ENCODE measurements around the gene SNX8. TPM values are rescaled to one million over a fixed set of nuclear protein-coding genes. Genes with fewer than 3 reads are reported as not detected.

The SNX8 gene
- polyA plus RNA-seq, 2 of the 4 experiments (the other 2 are of a cell fraction), result 21.2 to 36.3 TPM

DNA sequence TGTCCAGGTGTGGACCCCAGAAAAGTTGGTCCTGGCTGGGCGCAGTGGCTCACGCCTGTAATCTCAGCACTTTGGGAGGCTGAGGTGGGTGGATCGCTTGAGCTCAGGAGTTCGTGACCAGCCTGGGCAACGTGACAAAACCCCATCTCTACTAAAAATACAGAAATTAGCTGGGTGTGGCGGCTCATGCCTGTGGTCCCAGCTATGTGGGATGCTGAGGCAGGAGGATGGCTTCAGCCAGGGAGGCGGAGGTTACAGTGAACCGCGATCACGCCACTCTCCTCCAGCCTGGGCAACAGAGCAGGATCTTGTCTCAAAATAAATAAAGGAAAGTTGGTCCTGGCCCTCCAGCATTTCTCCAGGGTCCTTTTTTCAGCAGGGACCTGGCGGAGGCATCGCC lies 70.8 kb downstream of the SNX8 start:
- CTCF ChIA-PET, result no interaction called here
- Histone ChIP-seq H3K27ac (peak overlapping the region in 1 of 2 experiments; percentile 98; a peak in 3 of 6 replicates), H3K4me1 (peaks cover 19% of the 10 kb centered on the region), H3K4me3 (no peak overlapping the region), H3K9me3 (no peaks in the 10 kb centered on the region), H3K4me2 (peak overlapping the region; percentile 93)
- ATAC-seq (no peak), FAIRE-seq (no peak), DNase-seq (ENCODE audit: low read depth in 1 of 2, low spot score in 1 of 2) (no peak)
- WGBS (ENCODE audit: missing lambda C conversion rate), result 86% methylated on average over 10 of the region's 12 CpGs
- POLR2A ChIA-PET, result no interaction called here
- no peak for TF ChIP-seq FOXS1 (CRISPR knock-in tag; IDR thresholded peaks at IDR 0.05)
- no peak for TF ChIP-seq RAD21 (conservative IDR thresholded peaks at IDR 0.05 in 1 of 2, IDR thresholded peaks at IDR 0.05 in 1 of 2)
- TF ChIP-seq HOXB5 (CRISPR knock-in tag; IDR thresholded peaks at IDR 0.05), result no peak
- TF ChIP-seq FOSB (CRISPR knock-in tag; IDR thresholded peaks at IDR 0.05), result no peak
- no peak for TF ChIP-seq CBX2 (IDR thresholded peaks at IDR 0.05; ENCODE audit: borderline replicate concordance, low read depth)
- no peak for TF ChIP-seq MAFK (IDR thresholded peaks at IDR 0.05; ENCODE audit: partially characterized antibody)
- TF ChIP-seq GATA3 (IDR thresholded peaks at IDR 0.05; ENCODE audit: borderline replicate concordance), result no peak
- TF ChIP-seq TFCP2L1 (CRISPR knock-in tag; IDR thresholded peaks at IDR 0.05), result no peak
- no peak for TF ChIP-seq JUN (IDR thresholded peaks at IDR 0.05)
- TF ChIP-seq CHD2 (IDR thresholded peaks at IDR 0.05; ENCODE audit: low read length, partially characterized antibody), result no peak
- TF ChIP-seq, protein P1, sequence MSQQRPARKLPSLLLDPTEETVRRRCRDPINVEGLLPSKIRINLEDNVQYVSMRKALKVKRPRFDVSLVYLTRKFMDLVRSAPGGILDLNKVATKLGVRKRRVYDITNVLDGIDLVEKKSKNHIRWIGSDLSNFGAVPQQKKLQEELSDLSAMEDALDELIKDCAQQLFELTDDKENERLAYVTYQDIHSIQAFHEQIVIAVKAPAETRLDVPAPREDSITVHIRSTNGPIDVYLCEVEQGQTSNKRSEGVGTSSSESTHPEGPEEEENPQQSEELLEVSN (IDR thresholded peaks at IDR 0.05; ENCODE audit: borderline replicate concordance, low read depth), result no peak
- TF ChIP-seq, protein P2, sequence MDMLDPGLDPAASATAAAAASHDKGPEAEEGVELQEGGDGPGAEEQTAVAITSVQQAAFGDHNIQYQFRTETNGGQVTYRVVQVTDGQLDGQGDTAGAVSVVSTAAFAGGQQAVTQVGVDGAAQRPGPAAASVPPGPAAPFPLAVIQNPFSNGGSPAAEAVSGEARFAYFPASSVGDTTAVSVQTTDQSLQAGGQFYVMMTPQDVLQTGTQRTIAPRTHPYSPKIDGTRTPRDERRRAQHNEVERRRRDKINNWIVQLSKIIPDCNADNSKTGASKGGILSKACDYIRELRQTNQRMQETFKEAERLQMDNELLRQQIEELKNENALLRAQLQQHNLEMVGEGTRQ (IDR thresholded peaks at IDR 0.05), result no peak
- TF ChIP-seq RFX5 (IDR thresholded peaks at IDR 0.05), result no peak
- TF ChIP-seq CEBPB (IDR thresholded peaks at IDR 0.05), result no peak
- no peak for TF ChIP-seq ZFP36 (IDR thresholded peaks at IDR 0.05; ENCODE audit: borderline replicate concordance, partially characterized antibody)
- no peak for TF ChIP-seq MAZ (IDR thresholded peaks at IDR 0.05; ENCODE audit: borderline replicate concordance, low read depth, low read length)
- TF ChIP-seq KDM1A (IDR thresholded peaks at IDR 0.05; ENCODE audit: low read depth), result no peak
- TF ChIP-seq SMC3 (IDR thresholded peaks at IDR 0.05), result no peak
- TF ChIP-seq, protein P3, sequence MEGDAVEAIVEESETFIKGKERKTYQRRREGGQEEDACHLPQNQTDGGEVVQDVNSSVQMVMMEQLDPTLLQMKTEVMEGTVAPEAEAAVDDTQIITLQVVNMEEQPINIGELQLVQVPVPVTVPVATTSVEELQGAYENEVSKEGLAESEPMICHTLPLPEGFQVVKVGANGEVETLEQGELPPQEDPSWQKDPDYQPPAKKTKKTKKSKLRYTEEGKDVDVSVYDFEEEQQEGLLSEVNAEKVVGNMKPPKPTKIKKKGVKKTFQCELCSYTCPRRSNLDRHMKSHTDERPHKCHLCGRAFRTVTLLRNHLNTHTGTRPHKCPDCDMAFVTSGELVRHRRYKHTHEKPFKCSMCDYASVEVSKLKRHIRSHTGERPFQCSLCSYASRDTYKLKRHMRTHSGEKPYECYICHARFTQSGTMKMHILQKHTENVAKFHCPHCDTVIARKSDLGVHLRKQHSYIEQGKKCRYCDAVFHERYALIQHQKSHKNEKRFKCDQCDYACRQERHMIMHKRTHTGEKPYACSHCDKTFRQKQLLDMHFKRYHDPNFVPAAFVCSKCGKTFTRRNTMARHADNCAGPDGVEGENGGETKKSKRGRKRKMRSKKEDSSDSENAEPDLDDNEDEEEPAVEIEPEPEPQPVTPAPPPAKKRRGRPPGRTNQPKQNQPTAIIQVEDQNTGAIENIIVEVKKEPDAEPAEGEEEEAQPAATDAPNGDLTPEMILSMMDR (IDR thresholded peaks at IDR 0.05), result no peak

DNA sequence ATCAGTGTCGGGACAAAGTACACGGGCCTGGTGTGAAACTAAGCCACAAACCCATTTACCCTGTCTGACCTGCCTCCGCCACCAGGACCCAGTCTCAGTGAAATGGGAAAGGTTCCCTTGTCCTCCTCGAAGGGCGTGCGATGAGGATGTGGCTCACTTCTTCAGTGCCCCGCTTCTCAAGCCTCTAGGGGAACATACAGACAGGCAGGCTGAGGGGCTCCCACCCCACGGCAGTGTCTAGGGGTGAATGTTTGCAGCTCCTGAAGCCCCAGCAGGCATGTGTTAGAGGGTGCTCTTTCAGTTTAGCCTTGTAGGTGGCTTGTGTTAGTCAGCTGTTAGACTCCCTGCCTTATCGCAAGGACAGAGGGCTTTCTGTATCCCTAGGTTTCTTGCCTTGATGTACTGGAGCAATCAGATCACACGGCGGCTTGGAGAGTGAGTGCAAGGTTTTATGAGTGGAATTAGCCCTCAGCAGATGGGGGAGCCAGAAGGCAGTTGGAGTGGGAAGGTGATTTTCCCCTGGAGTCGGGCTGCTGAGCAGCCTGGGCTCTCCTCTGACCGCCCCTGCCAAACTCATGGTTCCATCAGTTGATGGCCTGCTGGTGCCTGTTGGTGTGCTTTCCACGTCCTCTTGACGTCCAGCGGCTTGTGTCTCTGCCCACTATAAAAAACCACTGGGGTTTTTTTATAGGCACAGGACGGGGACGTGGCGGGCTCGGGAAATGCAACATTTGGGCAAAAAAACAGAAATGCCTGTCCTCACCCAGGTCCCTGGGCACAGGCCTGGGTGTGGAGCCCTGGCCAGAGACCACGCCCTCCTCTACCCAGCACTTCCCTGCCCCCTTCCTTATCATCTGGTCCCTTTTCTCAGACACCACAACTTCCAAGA lies 71.5 kb downstream of the SNX8 start:
- H3K9me3 ChIP-seq, result no peaks in the 10 kb centered on the region
- FAIRE-seq, result no peak
- CTCF ChIA-PET, result interaction anchor here (0.7 to 4.4 kb wide), 2 partner anchors 13 to 105 kb away, joined by 3 to 18 read pairs; no protein-coding TSS in a partner anchor
- H3K4me3 ChIP-seq, result peak overlapping the region; percentile 99
- DNase-seq (ENCODE audit: low read depth in 1 of 2, low spot score in 1 of 2), result peak; percentile 32 to 33
- H3K27ac ChIP-seq, result peak overlapping the region; percentile 94 to 98
- H3K4me2 ChIP-seq, result peak overlapping the region; percentile 93
- POLR2A ChIA-PET, result interaction anchor here (1.0 to 2.0 kb wide), 5 partner anchors 9 to 111 kb away, joined by 3 to 8 read pairs (median 3); partner anchors contain the start of gene MAD1L1
- H3K4me1 ChIP-seq, result peaks cover 16% of the 10 kb centered on the region
- ATAC-seq, result peak; percentile 62
- WGBS (ENCODE audit: missing lambda C conversion rate), result 46% methylated on average over 17 of the region's 21 CpGs
- TF ChIP-seq ZFP36 (IDR thresholded peaks at IDR 0.05; ENCODE audit: borderline replicate concordance, partially characterized antibody), result no peak
- TF ChIP-seq, protein P4, sequence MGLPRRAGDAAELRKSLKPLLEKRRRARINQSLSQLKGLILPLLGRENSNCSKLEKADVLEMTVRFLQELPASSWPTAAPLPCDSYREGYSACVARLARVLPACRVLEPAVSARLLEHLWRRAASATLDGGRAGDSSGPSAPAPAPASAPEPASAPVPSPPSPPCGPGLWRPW (IDR thresholded peaks at IDR 0.05), result no peak
- TF ChIP-seq, protein P5, sequence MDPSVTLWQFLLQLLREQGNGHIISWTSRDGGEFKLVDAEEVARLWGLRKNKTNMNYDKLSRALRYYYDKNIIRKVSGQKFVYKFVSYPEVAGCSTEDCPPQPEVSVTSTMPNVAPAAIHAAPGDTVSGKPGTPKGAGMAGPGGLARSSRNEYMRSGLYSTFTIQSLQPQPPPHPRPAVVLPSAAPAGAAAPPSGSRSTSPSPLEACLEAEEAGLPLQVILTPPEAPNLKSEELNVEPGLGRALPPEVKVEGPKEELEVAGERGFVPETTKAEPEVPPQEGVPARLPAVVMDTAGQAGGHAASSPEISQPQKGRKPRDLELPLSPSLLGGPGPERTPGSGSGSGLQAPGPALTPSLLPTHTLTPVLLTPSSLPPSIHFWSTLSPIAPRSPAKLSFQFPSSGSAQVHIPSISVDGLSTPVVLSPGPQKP (IDR thresholded peaks at IDR 0.05; ENCODE audit: low read depth, low read length), result no peak
- TF ChIP-seq HOXB13 (CRISPR knock-in tag; IDR thresholded peaks at IDR 0.05; ENCODE audit: low read depth), result no peak
- TF ChIP-seq, protein P6, sequence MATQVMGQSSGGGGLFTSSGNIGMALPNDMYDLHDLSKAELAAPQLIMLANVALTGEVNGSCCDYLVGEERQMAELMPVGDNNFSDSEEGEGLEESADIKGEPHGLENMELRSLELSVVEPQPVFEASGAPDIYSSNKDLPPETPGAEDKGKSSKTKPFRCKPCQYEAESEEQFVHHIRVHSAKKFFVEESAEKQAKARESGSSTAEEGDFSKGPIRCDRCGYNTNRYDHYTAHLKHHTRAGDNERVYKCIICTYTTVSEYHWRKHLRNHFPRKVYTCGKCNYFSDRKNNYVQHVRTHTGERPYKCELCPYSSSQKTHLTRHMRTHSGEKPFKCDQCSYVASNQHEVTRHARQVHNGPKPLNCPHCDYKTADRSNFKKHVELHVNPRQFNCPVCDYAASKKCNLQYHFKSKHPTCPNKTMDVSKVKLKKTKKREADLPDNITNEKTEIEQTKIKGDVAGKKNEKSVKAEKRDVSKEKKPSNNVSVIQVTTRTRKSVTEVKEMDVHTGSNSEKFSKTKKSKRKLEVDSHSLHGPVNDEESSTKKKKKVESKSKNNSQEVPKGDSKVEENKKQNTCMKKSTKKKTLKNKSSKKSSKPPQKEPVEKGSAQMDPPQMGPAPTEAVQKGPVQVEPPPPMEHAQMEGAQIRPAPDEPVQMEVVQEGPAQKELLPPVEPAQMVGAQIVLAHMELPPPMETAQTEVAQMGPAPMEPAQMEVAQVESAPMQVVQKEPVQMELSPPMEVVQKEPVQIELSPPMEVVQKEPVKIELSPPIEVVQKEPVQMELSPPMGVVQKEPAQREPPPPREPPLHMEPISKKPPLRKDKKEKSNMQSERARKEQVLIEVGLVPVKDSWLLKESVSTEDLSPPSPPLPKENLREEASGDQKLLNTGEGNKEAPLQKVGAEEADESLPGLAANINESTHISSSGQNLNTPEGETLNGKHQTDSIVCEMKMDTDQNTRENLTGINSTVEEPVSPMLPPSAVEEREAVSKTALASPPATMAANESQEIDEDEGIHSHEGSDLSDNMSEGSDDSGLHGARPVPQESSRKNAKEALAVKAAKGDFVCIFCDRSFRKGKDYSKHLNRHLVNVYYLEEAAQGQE (IDR thresholded peaks at IDR 0.05), result no peak
- no peak for TF ChIP-seq JUN (IDR thresholded peaks at IDR 0.05)
- TF ChIP-seq, protein P2 (IDR thresholded peaks at IDR 0.05), result no peak
- no peak for TF ChIP-seq CEBPB (IDR thresholded peaks at IDR 0.05)
- TF ChIP-seq, protein P7, sequence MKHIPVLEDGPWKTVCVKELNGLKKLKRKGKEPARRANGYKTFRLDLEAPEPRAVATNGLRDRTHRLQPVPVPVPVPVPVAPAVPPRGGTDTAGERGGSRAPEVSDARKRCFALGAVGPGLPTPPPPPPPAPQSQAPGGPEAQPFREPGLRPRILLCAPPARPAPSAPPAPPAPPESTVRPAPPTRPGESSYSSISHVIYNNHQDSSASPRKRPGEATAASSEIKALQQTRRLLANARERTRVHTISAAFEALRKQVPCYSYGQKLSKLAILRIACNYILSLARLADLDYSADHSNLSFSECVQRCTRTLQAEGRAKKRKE (CRISPR knock-in tag; IDR thresholded peaks at IDR 0.05; ENCODE audit: low read depth), result no peak

Measured in A549 (cell line).